ENCODE data around the gene MCRIP2. TPM values are rescaled to one million over a fixed set of nuclear protein-coding genes. Genes with fewer than 3 reads are reported as not detected.

Gene MCRIP2
- total and polyA plus RNA-seq, 9 of the 15 experiments (the other 6 are each of a cell fraction or from before 2014, with no cell fraction given), result 0.80 to 120 (median 35.2) TPM

- TF ChIP-seq SREBF1 (IDR thresholded peaks at IDR 0.05; ENCODE audit: borderline replicate concordance, low read depth, low read length), result no peak
- TF ChIP-seq ETS1 (conservative IDR thresholded peaks at IDR 0.05; ENCODE audit: control insufficient read depth, low read depth, low read length), result 0 out of 2 replicates have a peak, but pooled peaks have one; percentile 51
- peak in 1 of 2 experiments; percentile 56; a peak in 2 of 4 replicates for TF ChIP-seq NONO (IDR thresholded peaks at IDR 0.05; ENCODE audit: low read depth in 2 of 2, low read length in 1 of 2)
- peak; percentile 76 for TF ChIP-seq CCNT2 (IDR thresholded peaks at IDR 0.05; ENCODE audit: borderline replicate concordance, extremely low read depth, insufficient read length, low read depth, low read length)
- no peak for TF ChIP-seq ARID2 (IDR thresholded peaks at IDR 0.05)
- peak; percentile 62 for TF ChIP-seq MTA3 (IDR thresholded peaks at IDR 0.05; ENCODE audit: borderline replicate concordance)
- peak in 1 of 2 experiments; percentile 47; a peak in 1 of 4 replicates for TF ChIP-seq FOXA3 (CRISPR knock-in tag; conservative IDR thresholded peaks at IDR 0.05 in 1 of 2, IDR thresholded peaks at IDR 0.05 in 1 of 2)
- peak; percentile 38; the same call in 1 of the 2 replicates for TF ChIP-seq CREM (IDR thresholded peaks at IDR 0.05; ENCODE audit: low read depth)
- TF ChIP-seq YY1 (IDR thresholded peaks at IDR 0.05; ENCODE audit: borderline replicate concordance in 1 of 3, control insufficient read depth in 1 of 3, extremely low read depth in 1 of 3, insufficient read depth in 3 of 3, insufficient read length in 1 of 3, insufficient replicate concordance in 2 of 3, low read depth in 1 of 3, low read length in 2 of 3), result peak; percentile 31 to 84 (median 78)
- TF ChIP-seq ARID4B (CRISPR knock-in tag; IDR thresholded peaks at IDR 0.05), result peak; percentile 85
- TF ChIP-seq EGR1 (conservative IDR thresholded peaks at IDR 0.05), result peak; percentile 88
- 0 out of 2 replicates have a peak, but pooled peaks have one; percentile 18 for TF ChIP-seq ZNF395 (CRISPR knock-in tag; IDR thresholded peaks at IDR 0.05)
- TF ChIP-seq ZNF436 (CRISPR knock-in tag; IDR thresholded peaks at IDR 0.05), result no peak
- TF ChIP-seq HDAC1 (IDR thresholded peaks at IDR 0.05), result peak in 1 of 2 experiments; percentile 37; a peak in 1 of 4 replicates
- TF ChIP-seq MTA1 (IDR thresholded peaks at IDR 0.05; ENCODE audit: borderline replicate concordance), result no peak
- TF ChIP-seq MYNN (IDR thresholded peaks at IDR 0.05), result no peak
- no peak for TF ChIP-seq MYNN (CRISPR knock-in tag; IDR thresholded peaks at IDR 0.05)
- no peak for TF ChIP-seq KAT7 (CRISPR knock-in tag; IDR thresholded peaks at IDR 0.05; ENCODE audit: borderline replicate concordance)
- 0 out of 2 replicates have a peak, but pooled peaks have one; percentile 33 for TF ChIP-seq NFRKB (IDR thresholded peaks at IDR 0.05; ENCODE audit: low read depth)
Observed at GRCh38 chr16:641326-642188, at the start of gene MCRIP2 (continued).
